COLO668 (cell line): ENCODE measurements around the gene PTTG1IP.
"Not testable (repeated sequence)": the region's sequence is repeated elsewhere in the genome, so short reads cannot be mapped to it uniquely, and the experiment has no call there.

Experiments used
- DNase-seq: peaks from one replicate; lab custom pipeline; 2025; ENCODE audit not compliant: unreplicated experiment; lab: John Stamatoyannopoulos, UW

The PTTG1IP gene

GRCh38 chr21:44833663-44834062 lies 39.8 kb downstream of the PTTG1IP start:
- DNase-seq = no peak

DNA sequence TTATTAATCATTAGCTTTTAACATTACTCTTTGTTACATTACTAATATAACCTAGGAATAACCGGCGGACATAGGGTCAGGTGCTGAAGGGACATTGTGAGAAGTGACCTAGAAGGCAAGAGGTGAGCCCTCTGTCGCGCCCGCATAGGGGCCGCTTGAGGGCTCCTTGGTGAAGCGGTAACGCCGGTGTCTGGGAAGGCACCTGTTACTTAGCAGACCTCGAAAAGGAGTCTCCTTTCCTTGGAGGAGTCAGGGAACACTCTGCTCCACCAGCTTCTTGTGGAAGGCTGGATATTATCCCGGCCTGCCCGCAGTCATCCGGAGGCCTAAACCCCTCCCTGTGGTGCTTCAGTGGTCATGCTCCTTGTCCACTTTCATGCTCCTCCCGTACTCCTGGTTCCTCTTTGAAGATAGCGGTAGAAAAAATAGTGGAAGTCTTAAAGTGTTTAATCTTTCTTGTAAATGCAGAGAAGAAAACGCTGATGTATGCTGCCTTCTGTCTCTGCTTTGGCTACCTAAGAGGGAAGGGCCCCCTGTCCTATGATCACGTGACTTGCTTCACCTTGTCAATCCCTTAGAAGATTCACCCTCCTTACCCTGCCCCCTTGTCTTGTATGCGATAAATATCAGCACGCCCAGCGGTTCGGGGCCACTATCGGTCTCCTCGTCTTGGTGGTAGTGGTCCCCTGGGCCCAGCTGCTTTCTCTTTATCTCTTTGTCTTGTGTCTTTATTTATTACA lies 40.8 kb downstream of the PTTG1IP start:
- DNase-seq = not testable (repeated sequence)

- no peak for DNase-seq
These were observed 42.1 kb downstream of the PTTG1IP start for GRCh38 chr21:44831227-44831860.

- DNase-seq = no peak
These were observed 43.9 kb downstream of the PTTG1IP start for GRCh38 chr21:44829507-44830092.

- DNase-seq = no peak
These were observed 45.0 kb downstream of the PTTG1IP start for GRCh38 chr21:44828362-44829056.

DNA sequence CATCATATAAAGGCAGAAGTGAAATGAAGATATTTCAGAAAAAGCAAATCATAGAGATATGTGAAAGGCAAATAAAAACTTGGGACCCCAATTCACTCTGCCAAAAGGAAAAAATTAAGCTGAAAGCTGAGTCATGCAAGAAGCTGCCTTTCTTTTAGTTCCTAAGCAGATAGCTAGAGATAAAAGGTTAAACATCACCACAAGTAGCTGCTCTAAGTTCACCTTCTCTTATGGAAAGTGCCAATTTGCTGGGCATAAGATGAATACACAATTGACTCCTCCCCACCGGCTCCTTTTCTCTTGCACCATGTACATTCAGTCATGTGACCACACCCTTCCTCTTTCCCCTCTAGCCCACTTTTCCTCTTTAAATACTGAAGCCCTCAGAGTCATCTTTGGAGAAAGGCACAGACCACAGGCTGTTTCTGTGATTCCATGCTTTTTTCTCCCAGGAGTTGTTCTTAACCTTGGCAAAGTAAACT lies 50.3 kb downstream of the PTTG1IP start:
- no peak for DNase-seq

- DNase-seq = no peak
These were observed 50.9 kb downstream of the PTTG1IP start for GRCh38 chr21:44822484-44823178.

GRCh38 chr21:44820851-44821250 lies 52.6 kb downstream of the PTTG1IP start:
- DNase-seq = no peak

GRCh38 chr21:44819283-44820243 lies 53.9 kb downstream of the PTTG1IP start:
- no peak for DNase-seq

DNA sequence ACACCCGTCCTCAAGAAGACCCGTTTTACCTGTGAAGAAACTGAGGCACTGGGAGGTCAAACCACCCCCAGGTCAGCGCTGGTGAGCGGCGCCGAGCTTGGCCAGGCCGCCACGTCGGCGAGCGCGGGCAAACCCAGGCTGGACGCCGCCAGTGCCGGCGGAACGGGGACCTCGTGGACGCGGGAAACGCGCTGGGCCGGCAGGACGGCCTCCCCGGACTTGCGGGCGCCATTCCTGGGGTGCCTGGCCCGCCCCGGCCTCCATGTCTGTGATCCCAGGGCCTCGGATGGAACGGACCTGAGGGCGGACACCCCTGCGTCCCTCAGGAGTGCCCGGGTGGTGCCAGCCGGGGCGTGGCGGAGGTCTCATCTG lies 54.9 kb downstream of the PTTG1IP start:
- no peak for DNase-seq

DNA sequence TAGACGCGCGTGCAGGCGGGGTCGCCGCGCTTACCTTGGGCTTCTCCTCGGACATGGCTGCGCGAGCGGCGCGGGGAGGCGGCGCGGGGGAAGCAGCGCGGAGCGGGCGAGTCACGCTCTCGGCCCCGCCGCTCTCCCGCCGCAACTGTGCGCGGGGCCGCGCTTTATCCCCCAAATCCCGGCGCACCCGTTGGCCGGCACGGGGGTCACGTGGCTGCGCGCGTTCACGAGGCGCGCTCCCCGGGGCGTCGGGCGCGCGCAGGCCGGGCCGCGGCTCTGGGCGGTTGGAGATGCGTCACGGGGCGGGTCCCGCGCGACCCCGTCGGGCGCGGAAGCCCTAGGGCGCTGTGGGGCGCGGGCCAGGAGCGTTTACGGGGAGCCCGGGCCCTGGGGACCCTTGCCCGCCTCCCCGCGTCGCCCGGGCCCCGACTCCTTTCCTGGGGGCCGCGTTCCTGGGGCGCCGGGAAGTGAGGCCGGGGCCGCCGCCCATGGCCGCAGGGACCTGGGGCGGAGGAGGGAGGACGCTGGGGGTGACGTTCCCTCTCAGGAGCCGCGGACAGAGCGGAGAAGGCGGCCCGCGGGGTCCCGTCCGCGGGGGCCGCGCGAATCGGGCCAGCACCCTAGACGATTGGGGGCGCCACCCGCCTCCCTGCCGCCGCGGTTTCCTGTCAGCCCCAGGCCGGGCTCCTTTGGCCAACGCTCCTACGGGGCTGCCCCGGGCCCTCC lies 55.4 kb downstream of the PTTG1IP start, which contains the start of gene SUMO3:
SUMO3 (minus strand) TSS at position 149 of the 726 bp plus-strand sequence; CDS start at position 55, 94 bp downstream.
- peak; percentile 93 for DNase-seq

DNA sequence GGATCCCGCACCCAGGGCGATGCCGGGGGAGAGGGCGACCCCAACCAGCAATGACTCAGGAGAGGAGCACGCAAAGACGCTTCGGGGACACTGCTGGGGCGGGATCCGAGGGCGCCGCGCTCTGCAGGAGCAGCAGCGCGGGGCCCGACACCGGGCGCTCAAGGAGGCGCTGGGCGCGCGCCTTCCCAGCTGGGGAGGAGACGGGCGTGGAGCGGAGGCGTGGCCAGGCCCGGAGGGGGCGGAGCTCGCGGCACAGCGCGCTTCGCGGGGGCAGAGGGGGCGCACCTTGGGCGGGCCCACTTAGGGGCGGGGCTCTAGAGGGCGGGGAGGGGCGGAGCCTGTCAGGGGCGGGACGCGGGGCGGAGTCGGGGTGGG lies 56.0 kb downstream of the PTTG1IP start:
- peak; percentile 90 for DNase-seq

DNA sequence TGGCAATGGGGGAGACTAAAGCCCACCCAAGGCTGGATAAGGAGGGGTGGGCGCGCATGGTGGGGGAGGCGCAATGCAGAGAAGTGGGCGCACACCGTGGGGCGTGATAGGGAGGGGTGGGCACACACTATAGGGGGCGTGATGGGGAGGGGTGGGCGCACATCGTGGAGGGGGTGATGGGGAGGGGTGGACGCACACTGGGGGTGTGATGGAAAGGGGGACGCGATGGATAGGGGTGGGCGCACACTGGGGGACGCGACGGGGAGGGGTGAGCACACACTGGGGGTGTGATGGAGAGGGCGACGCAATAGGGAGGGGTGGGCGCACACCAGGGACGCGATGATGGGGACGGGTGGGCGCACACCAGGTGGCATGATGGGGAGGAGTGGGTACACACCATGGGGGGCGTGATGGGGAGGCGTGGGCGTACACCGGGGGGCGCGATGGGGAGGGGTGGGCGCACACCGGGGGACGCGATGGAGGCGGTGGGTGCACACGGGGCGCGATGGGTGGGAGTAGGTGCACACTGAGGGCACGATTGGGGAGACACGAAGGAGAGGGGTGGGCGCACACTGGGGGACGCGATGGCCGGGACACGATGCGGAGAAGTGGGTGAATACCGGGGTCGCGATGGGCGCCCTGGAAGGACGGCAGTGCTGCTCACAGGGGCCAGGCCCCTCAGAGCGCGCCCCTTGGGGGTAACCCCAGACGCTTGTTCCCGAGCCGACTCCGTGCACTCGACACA lies 56.6 kb downstream of the PTTG1IP start:
- DNase-seq = no peak

DNA sequence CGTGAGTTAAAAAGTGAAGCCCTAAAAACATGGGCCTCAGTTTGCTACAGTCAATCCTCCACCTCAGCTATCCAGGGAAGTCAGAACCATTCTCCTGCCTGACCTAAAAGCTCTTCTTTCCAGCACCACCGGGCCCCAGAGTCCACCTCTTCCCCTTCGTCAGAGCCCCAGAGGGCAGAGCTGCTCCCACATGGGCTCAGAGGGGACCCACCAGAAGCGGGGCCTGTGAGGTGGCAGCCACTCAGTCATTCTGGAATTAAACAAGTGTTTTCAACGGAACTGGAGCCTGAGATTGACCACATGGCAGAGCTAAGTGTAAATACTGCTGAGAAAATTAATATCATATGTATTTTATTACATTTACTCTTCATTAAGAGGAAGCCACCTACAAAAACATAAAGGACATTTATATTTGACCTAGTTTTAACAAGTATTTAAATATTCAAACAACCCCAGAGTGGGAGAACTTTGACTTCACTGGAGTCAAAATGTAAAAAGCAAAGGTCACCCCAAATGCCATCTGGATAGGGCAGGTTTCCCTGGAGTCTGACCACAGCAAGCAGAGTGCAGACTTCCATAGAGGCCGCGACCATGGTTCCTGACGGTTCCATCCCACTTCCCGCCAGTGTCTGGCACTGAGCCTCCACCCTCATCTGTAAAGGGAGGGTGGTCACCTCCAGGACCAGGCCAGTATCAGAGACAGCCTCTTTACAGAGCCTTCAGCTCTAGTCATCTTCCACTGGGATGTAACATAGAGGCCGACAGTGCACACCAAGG lies 57.5 kb downstream of the PTTG1IP start:
- DNase-seq = peak; percentile 24

GRCh38 chr21:44815225-44815624 lies 58.3 kb downstream of the PTTG1IP start:
- no peak for DNase-seq

DNA sequence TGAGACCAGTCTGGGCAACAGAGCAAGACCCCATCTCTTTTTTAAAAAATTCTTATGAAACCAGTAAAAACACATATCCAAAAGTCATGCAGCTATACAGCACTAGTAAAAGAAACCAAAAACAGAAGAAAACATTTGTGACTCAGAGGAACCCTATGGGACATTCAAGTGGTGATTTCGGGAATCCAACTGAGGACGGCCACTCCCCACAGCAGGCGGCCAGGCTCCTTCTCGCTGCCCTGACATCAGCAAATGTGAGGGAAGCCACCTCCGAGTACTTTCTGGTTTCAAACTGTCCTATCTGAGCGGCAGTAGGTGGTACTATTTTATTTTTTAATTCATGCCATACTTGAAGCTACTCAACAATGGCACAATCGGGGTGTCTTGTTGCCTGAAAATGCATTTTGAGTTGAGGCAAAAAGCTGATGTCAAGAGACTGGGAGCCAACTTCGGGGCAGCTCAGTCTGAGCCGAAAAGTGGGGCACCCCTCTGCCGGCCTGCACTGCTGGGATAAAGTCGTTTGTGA lies 58.9 kb downstream of the PTTG1IP start:
- no peak for DNase-seq

GRCh38 chr21:44813727-44814126 lies 59.8 kb downstream of the PTTG1IP start:
- no peak for DNase-seq
